Peyer's patch (tissue), 4 donors: ENCODE data around the gene ADAM12. TPM values are rescaled to one million over a fixed set of nuclear protein-coding genes. Genes with fewer than 3 reads are reported as not detected.

Experiments used
- DNase-seq, 3 donors: peaks; one replicate each; pipeline ENCODE4 v3.0.0-alpha.2; 2017 to 2019
- H3K27ac ChIP-seq, 4 donors: fragments of 200-600 bp; sonication (generic); one replicate each; pipeline ENCODE4 v1.5.1; 2016 to 2019
- H3K27me3 ChIP-seq, 2 donors: fragments of 200-600 bp; sonication (generic); one replicate each; pipeline ENCODE4 v1.5.1; 2019
- H3K36me3 ChIP-seq, 3 donors: fragments of 200-600 bp; sonication (generic); one replicate each; pipeline ENCODE4 v1.5.1; 2016 to 2019
- H3K4me1 ChIP-seq, 4 donors: fragments of 200-600 bp; sonication (generic); one replicate each; pipeline ENCODE4 v1.5.1; 2016 to 2019
- H3K4me3 ChIP-seq, 4 donors: fragments of 200-600 bp; sonication (generic); 1 replicate in 3 of 4; 2 replicates in 1 of 4; pipeline ENCODE4 v1.5.1; 2016 to 2019; ENCODE audit warnings: mild to moderate bottlenecking in 1 of 4
- H3K9me3 ChIP-seq, 4 donors: fragments of 200-600 bp; sonication (generic); one replicate each; pipeline ENCODE4 v1.5.1; 2016 to 2019; ENCODE audit warnings: mild to moderate bottlenecking in 1 of 4
- CTCF ChIP-seq, 6 experiments: fragments of 450-650 bp in 4 of 6; fragments of 200-600 bp in 2 of 6; sonication (generic) in 1 of 6; IDR thresholded peaks; one replicate each; pipeline ENCODE4 v1.5.1; 2017 to 2019; ENCODE audit warnings: antibody characterized with exemption in 6 of 6, mild to moderate bottlenecking in 3 of 6, moderate library complexity in 1 of 6
- POLR2A ChIP-seq, 2 donors: fragments of 450-650 bp; IDR thresholded peaks; one replicate each; pipeline ENCODE4 v1.5.1; 2017; ENCODE audit warnings: antibody characterized with exemption in 2 of 2, mild to moderate bottlenecking in 2 of 2, moderate library complexity in 2 of 2
- total RNA-seq, 4 donors: library from RNA; depleted of rRNA; stranded (reverse); fragments of >200 nt; gene quantifications; one replicate each; pipeline ENCODE4 v1.1.0, GENCODE V29; 2016

The ADAM12 gene
- total RNA-seq, 4 donors from 2014 or later: 0.13 to 2.5 (median 0.66) TPM

GRCh38 chr10:126061526-126061925 lies 326.8 kb downstream of the ADAM12 start:
- DNase-seq: no peak
- no peak overlapping the region for H3K27ac ChIP-seq
- peaks cover 0 to 6% (median 0%) of the 10 kb centered on the region in 4 donors for H3K9me3 ChIP-seq
- no peak overlapping the region for H3K4me3 ChIP-seq
- no peaks in the 10 kb centered on the region for H3K36me3 ChIP-seq
- no peaks in the 10 kb centered on the region for H3K4me1 ChIP-seq
- no peaks in the 10 kb centered on the region for H3K27me3 ChIP-seq
- no peak for TF ChIP-seq POLR2A (IDR thresholded peaks at IDR 0.05)
- no peak for TF ChIP-seq CTCF (IDR thresholded peaks at IDR 0.05)

- Histone ChIP-seq H3K9me3 (peaks cover 0 to 6% (median 0%) of the 10 kb centered on the region in 4 donors), H3K4me3 (no peak overlapping the region), H3K36me3 (no peaks in the 10 kb centered on the region), H3K27ac (no peak overlapping the region), H3K27me3 (no peaks in the 10 kb centered on the region), H3K4me1 (no peaks in the 10 kb centered on the region)
- TF ChIP-seq CTCF (IDR thresholded peaks at IDR 0.05) (no peak), POLR2A (IDR thresholded peaks at IDR 0.05) (no peak)
- DNase-seq: no peak
Measured at GRCh38 chr10:126060261-126060931, 327.9 kb downstream of the ADAM12 start.

- DNase-seq: no peak
- Histone ChIP-seq H3K36me3 (no peaks in the 10 kb centered on the region), H3K4me1 (no peaks in the 10 kb centered on the region), H3K27ac (no peak overlapping the region), H3K27me3 (no peaks in the 10 kb centered on the region), H3K4me3 (no peak overlapping the region), H3K9me3 (peaks cover 0 to 6% (median 0%) of the 10 kb centered on the region in 4 donors)
- TF ChIP-seq CTCF (IDR thresholded peaks at IDR 0.05) (no peak), POLR2A (IDR thresholded peaks at IDR 0.05) (no peak)
Measured at GRCh38 chr10:126059076-126059826, 329.0 kb downstream of the ADAM12 start.

GRCh38 chr10:126058507-126058906 lies 329.8 kb downstream of the ADAM12 start:
- no peaks in the 10 kb centered on the region for H3K36me3 ChIP-seq
- peaks cover 0 to 6% (median 0%) of the 10 kb centered on the region in 4 donors for H3K9me3 ChIP-seq
- no peaks in the 10 kb centered on the region for H3K4me1 ChIP-seq
- TF ChIP-seq CTCF (IDR thresholded peaks at IDR 0.05): no peak
- TF ChIP-seq POLR2A (IDR thresholded peaks at IDR 0.05): no peak
- H3K27me3 ChIP-seq: no peaks in the 10 kb centered on the region
- no peak for DNase-seq
- no peak overlapping the region for H3K27ac ChIP-seq
- no peak overlapping the region for H3K4me3 ChIP-seq

- H3K4me3 ChIP-seq: no peak overlapping the region
- no peak for TF ChIP-seq POLR2A (IDR thresholded peaks at IDR 0.05)
- TF ChIP-seq CTCF (IDR thresholded peaks at IDR 0.05): no peak
- H3K36me3 ChIP-seq: no peaks in the 10 kb centered on the region
- H3K27me3 ChIP-seq: no peaks in the 10 kb centered on the region
- no peak for DNase-seq
- no peak overlapping the region for H3K27ac ChIP-seq
- H3K9me3 ChIP-seq: peaks cover 0 to 6% (median 0%) of the 10 kb centered on the region in 4 donors
- H3K4me1 ChIP-seq: no peaks in the 10 kb centered on the region
Measured at GRCh38 chr10:126058104-126058503, 330.2 kb downstream of the ADAM12 start.
